GM03348 (cell line): ENCODE data around the gene VSIG2.
A peak's percentile ranks its signal among the peaks of the same experiment; 100 is the strongest.

Source experiments
- DNase-seq: peaks from one replicate; pipeline ENCODE4 v3.0.0; 2012; ENCODE audit warnings: low spot score

Gene VSIG2

GRCh38 chr11:124748481-124749343 is 3.3 kb downstream of the VSIG2 start:
- DNase-seq, result no peak

- no peak for DNase-seq
These were observed 4.0 kb downstream of the VSIG2 start for GRCh38 chr11:124748100-124748418.

DNA sequence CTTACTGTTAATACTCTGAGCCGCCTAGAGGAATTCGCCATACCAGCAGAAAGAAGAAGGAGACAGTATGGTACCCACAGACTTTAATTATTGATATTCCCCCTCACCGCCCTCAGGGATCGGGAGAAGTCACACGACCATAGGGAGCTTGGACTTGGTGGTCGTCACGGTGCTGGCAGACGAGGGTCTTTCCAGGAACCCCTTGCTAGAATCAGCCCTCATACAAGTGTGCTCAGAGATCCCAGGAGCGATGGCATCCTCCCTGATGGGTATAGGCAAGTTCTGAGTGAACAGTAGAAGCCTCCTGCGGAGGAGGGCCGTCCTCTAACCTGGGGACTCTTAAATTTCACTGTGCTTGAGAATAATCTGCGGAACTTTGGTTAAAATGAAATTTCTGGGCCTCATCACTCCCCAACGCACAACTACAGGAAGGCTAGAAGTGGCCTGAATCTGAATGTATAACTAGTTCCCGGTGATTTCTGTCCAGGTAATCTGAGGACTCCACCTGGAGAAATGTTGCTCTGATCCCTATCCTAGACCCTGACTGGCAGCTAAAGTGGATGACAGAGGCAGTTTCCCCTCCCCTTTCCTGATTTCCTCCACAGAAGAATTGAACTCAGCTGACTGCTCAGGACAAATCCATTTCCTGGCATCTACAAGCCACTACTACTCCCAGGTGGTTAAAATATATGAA is 4.5 kb downstream of the VSIG2 start:
- DNase-seq, result no peak

GRCh38 chr11:124746621-124747243 is 5.3 kb downstream of the VSIG2 start:
- peak; percentile 91 for DNase-seq

- no peak for DNase-seq
These were observed 6.0 kb downstream of the VSIG2 start for GRCh38 chr11:124745835-124746620.

DNA sequence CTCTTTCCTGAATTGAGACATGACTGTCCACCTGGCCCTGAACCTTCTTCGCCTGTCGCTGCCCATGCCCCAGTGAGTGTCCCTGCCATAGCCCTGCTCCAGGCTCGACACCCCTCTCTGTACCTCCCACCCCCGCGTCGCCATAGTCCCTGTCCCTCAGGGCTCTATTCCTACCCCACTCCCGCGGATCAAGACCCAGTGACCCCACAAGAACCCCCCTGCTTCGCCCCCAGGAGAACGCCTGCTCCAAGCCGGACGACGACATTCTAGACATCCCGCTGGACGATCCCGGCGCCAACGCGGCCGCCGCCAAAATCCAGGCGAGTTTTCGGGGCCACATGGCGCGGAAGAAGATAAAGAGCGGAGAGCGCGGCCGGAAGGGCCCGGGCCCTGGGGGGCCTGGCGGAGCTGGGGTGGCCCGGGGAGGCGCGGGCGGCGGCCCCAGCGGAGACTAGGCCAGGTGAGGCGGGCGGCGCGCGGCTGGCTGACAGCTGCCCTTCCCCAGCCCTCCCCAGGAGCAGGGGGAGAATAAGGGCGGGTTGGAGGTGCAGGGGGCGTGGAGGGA is 6.7 kb downstream of the VSIG2 start:
- DNase-seq, result no peak

GRCh38 chr11:124743050-124743449 is 9.0 kb downstream of the VSIG2 start:
- DNase-seq, result no peak

DNA sequence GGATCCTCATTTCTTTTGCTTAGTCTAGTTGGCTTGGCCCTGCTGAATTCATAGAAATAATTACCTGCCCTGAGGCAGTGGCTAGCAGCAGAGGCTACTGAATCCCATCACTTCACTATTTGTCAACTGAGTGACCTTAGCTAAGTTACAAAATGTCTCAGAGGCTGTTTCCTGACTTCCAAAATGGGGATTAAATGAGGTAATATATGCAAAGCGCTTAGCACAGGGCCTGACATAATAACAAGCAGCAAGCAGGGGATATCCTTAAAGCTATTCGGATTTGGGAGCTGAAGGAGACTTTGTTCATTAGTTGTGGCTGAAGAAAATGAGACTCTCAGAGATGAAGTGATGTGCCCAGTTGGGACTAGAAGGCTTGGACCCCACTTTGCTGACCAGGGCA is 9.5 kb downstream of the VSIG2 start:
- DNase-seq, result no peak

DNA sequence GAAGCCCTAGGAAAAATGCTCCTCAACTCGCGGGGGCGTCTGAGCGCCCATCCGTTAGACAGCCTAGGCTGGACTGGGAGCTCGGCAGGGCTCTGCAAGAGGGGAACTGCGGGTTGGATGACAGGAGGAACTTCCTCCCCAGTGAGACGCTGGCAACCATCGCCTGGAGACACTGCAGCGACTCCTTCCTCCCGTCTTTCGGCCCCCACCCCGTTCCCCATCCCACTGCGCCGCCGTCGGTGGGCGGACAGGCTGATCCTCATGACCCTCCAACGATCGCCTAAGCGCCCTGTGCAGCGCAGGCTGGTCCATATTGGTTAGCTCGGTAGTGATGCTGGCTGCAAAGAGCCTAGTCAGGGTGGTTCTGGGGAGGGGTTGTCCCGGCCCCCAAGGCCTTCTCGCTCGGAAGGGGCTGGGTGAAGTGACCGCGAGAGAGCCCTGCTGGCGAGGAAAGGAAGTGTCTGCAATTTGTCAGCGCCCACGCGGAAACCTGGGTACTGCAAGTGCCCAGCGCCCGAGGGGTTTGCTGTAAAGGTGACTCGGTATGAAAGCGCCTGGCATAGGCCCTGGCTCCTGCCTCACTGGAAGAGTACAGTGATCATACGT is 11.7 kb downstream of the VSIG2 start:
- DNase-seq, result no peak

DNA sequence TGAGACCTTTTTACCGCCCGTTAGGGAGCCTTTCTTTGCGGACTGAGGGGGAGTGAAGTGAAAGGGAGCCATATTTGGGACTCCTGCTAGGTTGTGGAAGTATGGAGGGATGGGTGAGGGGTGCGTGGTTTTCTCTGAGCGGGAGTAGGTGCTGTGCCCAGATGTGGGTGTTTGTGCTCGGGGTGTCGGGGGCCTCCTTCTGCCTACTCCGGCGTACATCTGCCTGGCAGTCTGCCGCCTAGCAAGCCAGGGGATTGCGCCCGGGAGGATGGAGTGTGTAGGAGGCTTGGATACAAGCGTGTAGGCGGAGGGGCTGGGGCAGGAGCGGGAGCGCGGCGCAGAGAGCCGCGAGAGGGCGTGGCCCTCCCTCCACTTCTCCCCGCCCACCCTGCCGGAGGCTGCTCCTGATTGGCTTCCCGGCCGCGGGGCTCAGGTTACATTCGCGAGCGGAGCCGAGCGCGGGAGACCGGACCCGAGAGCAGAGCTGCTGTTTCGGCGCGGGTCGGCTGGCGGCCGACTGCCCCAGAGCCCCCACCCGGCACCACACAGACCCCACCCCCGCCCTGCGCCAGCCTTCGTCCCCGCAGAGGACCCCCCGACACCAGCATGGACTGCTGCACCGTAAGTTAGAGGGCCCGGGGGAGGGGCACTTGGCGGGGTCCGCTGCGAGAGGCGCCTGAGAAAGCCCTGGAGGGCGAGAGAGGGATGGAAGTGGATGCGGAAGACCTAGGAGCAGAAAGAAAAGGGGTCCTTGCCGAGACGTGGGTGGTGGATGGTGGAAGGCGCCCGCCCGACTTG is 12.4 kb downstream of the VSIG2 start, which contains the start of gene NRGN:
Gene NRGN (plus strand): TSS at position 464 of the 798 bp plus-strand sequence. CDS start 143 bp downstream, at position 607.
- DNase-seq, result peak; percentile 98

- no peak for DNase-seq
These were observed 13.2 kb downstream of the VSIG2 start for GRCh38 chr11:124738713-124739478.

DNA sequence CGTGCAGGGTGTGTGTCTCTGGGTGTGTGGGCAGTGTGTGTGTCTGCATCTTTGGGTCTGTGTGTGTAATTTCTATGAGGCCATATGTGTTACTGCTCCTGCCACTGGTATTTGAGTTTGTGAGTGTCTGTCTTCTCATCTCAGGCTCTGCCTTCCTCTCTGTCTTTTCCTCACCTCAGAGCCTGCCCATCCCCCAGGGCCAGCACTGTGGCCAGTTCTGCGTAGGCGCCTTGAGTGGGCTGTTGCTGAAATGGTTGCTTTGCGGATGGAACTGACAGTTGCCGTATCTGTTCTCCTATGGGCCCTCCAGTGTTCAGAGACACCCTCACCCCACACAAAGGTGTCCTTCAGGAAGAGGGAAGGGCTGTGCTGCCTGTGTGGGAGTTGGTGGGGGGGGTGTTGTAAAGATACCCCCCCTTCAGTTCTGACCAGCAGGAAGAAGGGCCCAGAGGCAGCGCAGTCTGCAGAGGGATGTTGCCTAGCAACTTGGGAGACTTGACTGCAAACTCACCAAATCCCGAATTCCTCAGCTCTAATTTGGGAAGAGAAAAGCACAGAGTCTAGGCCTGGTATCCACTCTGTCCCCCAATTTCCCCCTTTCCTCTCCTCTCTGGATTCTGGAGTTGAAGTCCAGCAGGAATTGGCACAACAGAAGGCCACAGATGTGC is 14.3 kb downstream of the VSIG2 start:
- no peak for DNase-seq

- DNase-seq, result no peak
These were observed 15.3 kb downstream of the VSIG2 start for GRCh38 chr11:124736736-124737135.

- DNase-seq, result no peak
These were observed 19.8 kb downstream of the VSIG2 start for GRCh38 chr11:124732230-124732629.

DNA sequence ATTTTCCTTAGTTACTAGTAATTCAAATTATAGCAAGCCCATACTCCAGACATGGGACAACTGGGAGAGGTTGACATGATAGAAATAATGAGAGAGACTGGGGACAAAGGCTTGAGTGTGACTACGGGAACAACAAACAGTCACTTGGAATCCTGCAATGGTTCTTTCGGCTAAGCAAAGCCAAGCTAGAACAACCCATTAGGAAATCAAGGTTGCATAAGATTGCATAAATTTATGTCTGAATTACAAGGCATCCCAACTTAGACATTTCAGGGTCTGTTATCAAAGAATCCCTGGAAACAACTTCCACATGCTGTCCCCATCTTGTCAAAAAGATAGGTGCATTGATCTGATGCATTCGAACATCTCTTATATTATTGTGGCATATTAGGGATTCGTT is 22.5 kb downstream of the VSIG2 start:
- no peak for DNase-seq

DNA sequence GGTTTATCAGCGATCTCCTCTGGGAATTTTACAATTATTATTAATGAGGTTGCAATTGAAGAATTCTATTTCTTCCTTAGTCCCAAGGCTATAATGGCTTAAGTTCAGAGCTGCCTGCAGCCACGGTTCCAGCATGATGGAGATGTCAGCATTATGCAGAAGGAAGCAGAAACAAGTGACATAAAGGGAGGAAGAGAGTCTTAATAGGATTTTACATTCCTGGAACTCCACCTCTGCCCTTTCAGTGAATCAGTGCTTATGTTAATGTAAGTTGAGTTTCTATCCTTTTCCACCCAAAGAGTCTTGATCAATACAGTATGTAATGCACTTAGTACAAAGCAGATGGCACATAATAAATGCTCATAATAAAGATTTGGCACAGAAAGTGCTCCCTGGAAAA is 23.9 kb downstream of the VSIG2 start:
- DNase-seq, result no peak

DNA sequence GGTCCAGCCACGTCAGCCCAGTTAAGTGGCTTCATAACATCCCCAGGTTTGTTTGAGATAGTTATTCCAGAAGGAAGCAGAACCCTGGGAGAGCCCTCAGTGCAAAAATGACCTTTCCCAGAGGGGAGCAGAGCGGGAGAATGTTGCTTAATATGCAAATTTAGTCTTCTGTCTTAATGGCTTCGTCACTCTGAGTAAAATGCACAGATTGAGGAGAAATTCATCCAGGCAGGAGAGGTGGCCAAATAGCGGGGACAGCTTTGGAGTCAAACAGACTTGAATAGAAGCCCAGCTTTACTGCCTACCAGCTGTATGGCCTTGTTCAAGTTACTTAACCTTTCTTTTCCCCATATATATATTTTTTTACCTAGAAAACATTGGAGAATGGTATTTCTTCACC is 24.6 kb downstream of the VSIG2 start:
- no peak for DNase-seq

DNA sequence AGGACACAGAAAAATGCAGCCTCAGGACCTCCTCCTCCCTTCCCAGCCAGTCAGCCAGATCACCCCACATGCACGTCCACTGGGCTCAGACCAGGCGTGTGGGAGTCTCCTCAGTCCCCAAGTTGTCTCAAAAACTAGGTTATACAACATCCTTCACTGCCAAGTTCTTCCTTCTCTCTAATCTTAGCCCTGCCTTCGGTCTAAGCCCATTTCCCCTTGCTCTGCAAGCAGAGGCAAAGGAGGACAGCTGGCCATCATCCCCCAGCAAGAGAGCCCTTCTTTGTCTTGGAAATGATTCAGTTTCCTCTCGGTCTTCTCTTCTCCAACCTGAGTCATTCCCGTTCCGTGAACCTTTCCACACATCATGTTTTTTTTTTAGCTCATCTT is 26.3 kb downstream of the VSIG2 start:
- peak; percentile 38 for DNase-seq

DNA sequence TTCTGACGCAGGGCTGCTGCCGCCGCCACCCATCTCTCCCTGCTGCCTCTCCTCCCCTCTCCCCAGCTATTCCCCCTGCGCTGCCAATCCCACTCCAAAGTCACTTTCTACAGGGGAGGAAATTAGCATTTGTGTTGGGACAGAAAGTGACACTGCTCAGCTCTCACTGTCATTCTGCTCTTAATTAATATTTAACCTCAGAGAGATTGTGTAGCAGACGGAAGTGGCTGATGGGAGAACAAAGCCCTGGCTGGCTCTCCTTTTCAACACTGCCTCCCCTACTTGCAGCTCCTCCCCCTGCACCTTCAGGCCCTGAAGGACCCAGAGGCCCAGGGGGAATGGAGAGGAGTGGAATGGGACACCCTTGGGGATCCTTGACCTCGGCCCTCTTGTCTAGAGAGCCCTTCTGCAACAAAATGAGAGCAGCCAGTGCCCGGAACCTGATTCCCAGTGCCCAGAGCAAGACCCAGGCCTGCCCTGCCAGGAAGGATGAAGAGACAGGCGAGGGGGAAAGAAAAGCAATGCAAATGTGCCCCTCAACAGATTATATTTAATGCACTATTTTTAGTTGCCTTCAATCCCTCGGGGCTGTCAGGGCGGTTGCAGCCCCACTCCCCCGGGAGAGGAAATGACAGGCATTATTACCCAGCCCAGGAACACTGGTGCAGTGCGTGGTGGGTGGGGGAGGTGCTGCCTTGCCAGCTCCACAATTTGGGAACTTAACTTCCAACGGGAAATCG is 26.9 kb downstream of the VSIG2 start:
- DNase-seq, result no peak
